Stimulated activated CD4-positive, alpha-beta T cell treated with anti-CD3 and anti-CD28 coated beads, Interleukin-1b, Interleukin-23, amount 100 ng/mL, for 24 hours (primary cell): ENCODE results near the gene NEBL.
"Not testable (repeated sequence)": the region's sequence is repeated elsewhere in the genome, so short reads cannot be mapped to it uniquely, and the experiment has no call there.

Experiments
- DNase-seq, 4 experiments: peaks; one replicate each; pipeline ENCODE4 v3.0.0-alpha.2; 2020; ENCODE audit warnings: low read depth in 4 of 4, low spot score in 1 of 4

Gene NEBL, protein sequence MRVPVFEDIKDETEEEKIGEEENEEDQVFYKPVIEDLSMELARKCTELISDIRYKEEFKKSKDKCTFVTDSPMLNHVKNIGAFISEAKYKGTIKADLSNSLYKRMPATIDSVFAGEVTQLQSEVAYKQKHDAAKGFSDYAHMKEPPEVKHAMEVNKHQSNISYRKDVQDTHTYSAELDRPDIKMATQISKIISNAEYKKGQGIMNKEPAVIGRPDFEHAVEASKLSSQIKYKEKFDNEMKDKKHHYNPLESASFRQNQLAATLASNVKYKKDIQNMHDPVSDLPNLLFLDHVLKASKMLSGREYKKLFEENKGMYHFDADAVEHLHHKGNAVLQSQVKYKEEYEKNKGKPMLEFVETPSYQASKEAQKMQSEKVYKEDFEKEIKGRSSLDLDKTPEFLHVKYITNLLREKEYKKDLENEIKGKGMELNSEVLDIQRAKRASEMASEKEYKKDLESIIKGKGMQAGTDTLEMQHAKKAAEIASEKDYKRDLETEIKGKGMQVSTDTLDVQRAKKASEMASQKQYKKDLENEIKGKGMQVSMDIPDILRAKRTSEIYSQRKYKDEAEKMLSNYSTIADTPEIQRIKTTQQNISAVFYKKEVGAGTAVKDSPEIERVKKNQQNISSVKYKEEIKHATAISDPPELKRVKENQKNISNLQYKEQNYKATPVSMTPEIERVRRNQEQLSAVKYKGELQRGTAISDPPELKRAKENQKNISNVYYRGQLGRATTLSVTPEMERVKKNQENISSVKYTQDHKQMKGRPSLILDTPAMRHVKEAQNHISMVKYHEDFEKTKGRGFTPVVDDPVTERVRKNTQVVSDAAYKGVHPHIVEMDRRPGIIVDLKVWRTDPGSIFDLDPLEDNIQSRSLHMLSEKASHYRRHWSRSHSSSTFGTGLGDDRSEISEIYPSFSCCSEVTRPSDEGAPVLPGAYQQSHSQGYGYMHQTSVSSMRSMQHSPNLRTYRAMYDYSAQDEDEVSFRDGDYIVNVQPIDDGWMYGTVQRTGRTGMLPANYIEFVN

DNA sequence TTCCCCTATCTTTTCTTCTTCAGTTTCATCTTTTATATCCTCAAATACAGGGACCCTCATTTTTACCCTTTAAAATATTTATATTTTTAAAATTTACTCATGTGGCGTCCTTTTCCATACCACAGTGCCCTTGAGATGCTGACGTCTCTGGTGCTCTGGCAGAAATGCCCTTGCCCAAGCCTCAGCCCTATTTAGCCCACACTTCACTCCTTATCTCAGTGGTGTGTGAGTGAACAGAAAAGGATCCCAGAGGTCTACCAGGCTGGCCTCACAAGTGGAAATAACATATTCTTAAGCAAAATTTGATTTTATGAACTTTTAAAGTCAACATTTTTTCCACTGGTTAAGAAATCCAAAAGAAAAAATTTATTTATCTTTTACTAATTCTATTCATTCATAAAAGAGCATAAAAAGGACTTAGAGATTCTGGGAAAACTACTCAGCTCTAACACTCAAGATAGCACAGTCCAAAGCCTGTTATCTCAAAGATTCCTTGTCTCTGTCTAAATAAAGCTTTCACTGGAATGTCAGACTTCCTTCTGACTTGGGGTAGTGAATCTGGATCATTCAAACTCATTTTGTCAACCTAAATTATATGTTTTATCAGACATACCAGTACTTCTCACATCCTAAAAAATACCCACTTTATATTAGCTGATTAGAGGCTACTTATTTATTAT lies at the start of gene NEBL:
Gene NEBL (minus strand): TSS at position 166 of the 680 bp plus-strand sequence. CDS start 106 bp downstream, at position 60.
- DNase-seq: no peak

DNA sequence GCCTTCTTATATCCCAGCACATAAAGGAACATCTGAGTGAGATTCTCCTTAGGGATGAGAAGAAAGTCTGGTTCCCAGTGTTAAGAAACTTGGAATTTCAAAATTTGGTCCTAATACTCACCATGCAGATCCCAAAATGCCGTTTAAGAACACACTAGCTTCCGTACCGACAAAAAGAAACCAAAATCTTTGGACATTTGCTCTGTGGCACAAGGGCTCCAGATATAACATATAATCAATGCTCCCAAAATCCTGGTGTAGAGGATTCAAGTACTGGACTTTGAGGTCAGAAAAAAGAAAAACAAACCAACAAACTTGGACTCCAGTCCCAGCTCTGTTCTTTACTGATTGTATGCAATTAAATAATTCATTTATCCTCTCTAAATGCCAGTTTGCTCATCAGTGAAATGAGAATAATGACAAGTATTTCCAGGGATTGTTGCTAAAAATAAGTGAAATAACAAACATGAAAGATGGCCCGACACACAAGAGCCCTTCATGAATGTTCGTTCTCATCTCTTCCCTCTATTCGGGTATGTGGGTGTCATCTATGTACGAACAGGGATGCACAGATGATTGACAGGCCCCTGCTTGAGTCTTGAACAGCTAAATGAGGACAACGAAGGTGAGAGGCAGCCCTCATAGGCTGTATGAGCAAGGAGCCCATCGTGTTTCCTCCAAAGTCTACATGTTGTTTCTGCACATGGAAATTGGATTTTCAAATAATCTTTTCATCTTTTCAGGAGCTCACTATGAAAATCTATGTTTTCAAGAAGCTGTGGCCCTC lies 48.6 kb upstream of the NEBL start:
- no peak for DNase-seq

DNA sequence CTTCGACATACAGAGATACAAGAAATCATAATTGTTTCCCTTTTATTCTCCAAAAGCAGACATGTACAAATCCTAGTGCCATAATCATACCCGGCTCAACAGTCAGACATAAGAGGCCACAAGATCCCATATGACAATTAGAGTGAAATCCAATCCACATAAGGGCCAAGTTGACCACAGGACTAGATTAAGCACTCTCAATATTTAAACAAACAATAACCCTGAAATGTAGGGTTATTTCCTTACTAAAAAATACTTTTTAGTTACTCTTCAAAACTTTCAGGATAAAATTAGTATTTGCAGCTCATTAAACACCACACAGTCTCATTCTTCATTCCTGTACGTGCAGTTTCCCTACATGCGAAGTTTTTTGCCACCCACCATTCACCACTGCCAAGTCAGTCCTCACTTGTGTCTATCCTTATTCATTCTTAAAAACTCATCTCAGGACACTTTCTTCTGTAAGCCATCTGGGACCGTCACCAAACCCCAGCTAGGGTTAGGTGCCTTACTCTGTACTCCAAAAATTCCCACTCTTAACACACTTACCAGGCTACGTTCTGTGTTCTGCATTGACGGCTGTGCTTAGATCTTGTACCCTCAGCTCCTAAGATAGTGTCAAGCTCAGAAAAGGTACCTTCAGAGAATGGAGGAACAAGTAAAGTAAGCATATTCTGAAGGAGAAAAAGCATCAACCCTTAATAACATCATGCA lies 47.8 kb upstream of the NEBL start:
- no peak for DNase-seq

DNA sequence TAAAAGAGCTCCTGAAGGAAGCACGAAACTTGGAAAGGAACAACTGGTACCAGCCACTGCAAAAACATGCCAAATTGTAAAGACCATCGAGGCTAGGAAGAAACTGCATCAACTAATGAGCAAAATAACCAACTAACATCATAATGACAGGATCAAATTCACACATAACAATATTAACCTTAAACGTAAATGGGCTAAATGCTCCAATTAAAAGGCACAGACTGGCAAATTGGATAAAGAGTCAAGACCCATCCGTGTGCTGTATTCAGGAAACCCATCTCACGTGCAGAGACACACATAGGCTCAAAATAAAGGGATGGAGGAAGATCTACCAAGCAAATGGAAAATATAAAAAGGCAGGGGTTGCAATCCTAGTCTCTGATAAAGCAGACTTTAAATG lies 42.3 kb upstream of the NEBL start:
- DNase-seq: not testable (repeated sequence)

DNA sequence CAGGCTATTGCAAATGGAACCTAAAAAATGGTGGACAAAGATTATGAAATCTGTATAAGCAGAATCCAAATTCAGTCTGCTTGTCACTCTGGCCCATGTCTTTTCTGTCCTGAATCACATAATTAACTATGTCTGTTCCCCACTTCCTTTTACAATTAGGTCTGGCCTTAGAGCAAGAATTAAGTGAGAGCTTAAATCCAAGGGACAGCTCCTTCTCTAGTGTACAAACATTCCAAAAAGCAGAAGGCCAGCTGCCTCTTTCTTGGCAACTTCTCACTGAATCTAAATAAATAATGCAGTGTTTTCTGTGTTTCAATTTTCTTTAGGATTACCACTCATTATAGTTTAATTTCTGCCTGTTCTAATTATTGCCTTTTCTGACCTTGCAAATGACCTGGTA lies 39.3 kb upstream of the NEBL start:
- DNase-seq: no peak

DNA sequence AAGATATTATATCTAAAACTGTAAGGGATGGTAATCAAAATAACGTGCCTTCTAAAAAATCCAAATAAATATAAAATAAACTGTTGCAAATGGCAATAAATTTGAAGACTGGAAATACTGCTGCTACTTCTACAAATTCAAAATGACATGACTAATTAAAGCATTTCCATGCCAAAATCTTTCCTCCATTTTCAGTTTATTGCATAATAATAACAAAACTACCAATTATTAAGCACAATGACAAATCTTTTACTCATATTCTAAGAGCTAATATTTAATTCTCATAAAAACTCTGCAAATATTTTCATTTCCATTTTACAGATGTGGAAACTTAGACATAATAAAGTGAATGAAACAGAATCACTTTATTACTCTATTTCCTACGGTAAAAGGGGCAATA lies 38.8 kb upstream of the NEBL start:
- no peak for DNase-seq

DNA sequence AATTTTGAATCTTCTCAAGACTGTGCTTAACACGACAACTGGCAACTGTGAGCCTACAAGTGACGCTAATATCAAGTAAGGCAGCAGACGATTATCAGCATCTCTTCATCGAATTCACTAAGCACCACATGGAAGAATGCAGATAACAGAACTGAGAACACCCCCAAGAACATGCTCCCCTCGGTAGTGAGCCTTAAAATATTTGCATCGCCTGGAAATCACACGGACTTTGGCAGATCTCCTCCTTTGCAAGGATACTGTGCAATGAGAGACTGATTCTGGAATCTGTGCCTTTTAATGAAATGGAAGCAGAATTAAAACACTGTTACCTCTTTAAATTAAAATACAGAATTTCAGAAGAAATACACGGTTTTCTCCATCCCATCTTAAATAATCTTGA lies 38.2 kb upstream of the NEBL start:
- DNase-seq: no peak

DNA sequence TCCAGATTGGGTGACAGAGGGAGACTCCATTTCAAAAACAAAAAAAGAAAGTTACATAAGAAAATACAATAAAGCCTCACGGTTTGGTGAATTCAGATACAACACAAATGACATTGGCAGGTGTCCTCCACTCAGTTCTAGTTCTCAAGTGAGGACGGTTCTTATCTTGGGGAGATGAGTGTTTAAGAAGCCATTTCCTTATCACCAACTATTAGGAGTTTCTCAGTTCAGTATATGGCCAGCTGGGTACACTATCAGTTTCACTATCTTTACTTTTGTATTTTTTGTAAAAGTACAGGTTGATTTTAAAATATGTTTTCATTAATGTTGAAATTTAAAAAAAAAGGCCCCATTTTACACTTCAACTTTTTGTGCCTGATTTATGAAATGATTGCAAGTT lies 36.6 kb upstream of the NEBL start:
- DNase-seq: no peak

DNA sequence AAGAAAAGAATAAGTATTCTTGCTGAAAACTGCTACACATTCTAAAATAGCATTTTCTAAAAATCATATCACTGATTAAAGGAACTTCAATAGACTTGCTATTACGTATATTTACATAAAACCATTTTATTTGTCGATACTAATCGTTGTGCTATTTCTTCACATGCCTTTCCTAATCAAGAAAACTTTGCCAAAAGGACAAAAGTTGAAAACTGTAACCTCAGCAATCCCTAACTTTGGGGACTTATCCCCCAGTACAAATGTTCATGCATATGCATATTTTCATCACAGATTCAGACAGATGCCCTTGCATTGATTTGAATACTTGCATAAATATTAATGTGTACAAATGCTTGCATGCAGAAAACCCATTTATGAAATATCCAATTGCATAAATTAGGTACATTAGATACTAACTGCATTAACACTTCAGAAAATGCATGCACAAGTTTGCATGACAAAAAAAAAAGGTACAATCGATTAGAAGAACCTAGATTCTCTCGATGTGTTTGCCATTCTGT lies 35.6 kb upstream of the NEBL start:
- DNase-seq: no peak

DNA sequence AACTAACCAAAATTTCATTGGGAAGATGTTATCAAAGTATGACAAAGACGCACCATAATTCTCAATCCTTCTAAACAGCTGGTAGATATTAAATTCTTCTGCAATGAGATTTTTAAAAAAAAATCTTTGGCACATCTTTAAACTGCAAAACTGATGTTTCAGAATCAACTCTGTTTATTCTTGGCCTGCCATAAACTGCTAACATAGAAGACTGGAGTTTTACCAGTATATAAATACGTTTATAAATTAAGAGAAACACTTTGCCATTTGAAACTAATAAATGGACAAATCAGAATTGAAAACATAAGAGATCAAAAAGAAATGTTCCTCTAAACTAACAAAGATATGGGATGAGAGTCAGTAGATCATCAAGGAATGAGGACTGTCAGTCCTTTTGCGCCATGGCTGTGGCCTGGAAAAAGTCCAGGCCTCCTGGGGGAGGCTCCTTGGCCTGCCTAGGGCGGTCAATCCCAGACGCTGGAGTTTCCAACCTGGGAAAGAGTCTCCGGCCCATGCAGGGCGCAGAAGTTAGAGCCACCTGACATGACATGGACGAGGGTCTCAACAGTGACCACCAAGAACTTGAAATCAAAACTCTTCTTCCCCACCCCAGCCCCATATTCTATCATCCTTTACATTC lies 34.2 kb upstream of the NEBL start:
- DNase-seq: no peak

DNA sequence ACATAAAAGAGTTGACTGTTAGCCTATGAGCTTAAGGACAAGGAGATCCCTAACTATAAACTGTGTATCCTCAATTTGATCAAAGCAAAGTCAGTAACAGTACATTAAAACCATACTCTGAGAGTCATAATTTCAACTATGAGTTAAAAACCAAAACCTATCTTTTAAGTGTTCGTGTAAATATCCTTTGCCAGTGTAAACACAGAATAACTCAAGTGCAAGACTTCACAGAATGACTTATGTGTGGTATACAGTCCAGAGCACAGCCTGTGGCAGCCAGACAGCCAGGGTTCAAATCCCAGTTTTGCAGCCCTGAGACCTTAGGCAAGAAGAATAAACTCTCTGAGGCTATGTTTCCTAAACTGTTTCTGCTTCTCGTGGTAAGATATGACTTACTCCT lies 30.3 kb upstream of the NEBL start:
- no peak for DNase-seq

DNA sequence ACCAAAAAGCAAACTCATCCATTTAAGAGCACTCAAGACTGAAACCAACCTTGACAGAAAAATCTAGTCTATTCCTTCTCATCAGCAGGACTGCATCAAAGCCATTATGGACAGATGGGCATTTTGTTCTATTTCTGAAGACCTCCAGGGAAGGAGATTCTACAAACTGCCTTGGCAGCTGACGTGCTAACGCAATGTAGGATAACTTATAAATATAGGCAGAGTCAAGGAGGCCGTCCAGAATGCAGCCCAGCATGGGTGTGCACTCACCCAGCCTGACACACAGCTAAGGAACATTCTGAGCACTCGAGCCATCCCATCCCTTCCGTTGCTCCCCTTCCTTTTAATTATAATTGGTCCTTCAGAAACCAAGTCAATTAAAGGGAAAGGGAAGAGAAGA lies 25.3 kb upstream of the NEBL start:
- DNase-seq: no peak

DNA sequence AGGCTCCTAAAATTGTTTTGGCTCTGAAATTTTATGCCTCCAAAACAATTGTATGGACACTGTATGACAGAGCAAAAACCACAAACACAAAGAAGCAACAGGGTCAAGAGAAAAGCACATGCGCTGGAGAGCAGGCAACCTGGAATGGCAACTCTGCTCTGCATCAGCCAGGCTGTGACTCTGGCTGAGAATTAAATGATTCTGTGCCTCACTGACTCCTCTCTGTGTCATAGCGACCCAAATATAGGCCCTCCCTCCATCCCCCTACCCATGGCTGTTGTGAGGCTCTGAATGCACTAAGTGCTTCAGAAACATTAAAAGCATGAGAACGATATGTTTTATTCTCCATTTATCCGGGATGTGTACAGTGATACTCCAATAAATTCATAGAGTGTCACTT lies 24.9 kb upstream of the NEBL start:
- no peak for DNase-seq

DNA sequence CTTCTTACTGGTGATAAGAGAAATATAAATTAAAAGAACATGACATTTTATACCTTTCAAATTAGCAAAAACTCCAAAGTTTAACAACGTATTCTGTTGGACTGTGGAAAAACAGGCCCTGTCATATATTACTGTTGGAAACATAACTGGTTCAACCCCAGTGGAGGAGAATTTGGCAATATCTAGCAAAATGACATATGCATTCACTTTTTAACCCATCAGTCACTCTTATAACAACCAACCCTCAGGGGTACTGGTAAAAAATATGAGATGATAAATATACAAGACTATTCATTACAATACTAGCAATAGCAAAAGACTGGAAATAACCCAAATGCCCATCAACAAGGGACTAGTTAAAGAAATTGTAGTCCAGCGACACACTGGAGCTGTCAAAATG lies 22.9 kb upstream of the NEBL start:
- no peak for DNase-seq

DNA sequence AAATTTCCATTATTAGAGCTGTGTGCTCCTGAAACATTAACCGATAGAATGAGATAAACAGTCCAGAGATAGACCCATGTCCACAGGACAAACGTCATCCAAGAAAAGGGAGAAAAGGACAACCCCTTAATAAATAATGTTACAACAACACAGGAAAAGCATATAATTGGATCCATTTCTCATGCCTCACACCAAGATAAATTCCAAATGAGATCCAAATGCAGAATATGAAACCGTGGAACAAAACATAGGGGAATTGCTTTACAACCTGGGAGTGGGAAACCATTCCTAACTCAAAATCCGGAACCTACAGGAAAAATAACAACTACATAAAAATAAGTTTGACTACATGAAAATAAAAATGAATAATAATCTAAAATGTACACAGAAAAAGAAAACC lies 22.4 kb upstream of the NEBL start:
- no peak for DNase-seq

DNA sequence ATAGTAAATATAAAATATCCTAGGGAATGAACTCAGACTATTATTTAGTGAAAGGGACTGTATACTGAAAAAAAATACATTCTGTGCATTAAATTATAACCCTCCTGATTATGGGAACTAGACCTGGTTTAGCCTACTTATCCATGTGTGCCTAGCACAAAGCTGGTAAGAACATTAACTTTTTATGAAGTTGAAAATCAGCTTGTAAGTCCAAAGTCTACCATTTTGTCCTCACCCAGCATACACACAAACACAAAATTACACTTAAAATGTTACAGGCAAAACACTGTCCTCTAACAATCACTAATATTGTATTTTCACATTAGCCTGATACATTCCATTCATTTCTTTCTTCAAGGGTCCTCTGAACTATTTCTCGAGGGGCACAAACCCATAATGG lies 19.9 kb upstream of the NEBL start:
- DNase-seq: no peak

DNA sequence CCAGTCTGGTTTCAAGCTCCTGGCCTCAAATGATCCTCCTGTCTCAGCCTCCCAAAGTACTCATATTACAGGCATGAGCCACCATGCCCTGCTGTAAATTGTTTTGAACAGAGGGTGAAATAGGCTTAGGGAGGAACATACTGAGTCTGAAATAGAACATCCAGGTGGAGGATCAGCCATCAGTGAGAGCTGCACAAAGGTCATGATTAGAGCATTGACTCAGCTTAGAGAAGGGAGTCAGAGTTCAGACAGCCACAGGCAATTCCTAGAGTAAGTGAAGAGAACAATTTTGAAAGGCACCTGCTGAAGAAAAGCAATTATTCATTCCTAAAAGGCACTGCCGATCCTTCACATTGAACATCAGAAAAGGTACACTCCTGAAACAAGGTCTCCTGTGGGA lies 15.9 kb upstream of the NEBL start:
- DNase-seq: no peak

DNA sequence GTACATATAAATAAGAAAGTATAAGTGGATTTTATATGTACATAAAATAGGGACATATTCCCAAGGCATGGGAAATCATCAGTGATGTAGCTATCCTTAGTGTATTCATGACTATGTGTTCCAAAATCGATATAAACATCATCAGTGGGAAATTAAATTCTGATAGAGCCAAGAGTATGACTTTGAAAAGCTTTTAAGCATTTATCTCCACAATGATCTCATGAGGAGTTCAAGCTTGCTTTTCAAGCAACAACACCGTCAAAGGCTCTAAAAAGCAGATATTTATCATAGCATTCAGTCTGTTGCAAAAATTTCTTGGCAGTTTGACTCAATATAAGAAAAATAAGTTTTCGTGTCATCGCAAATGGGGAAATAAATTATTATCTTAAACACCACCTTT lies 14.5 kb upstream of the NEBL start:
- no peak for DNase-seq

DNA sequence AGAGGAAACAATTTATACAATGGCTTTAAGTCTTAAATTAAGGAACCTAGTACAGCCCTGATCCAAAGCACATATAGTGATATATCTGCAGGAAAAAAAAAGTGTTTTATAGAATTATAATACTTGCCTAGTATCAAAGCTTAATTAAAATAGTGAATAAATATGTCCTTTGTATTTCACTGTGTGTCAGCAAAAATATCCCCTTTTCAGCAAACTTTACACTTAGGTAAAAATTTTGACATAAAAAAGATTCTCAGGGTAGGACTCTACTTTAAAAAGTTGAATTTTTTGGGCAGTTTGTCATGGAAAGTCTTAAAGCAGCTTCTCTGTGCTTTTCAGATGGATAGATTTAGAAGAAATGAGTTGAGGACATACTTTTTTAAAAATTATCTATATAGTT lies 12.7 kb upstream of the NEBL start:
- DNase-seq: no peak
